HG03159 (cell line): ENCODE measurements around the gene PYGM.
A peak's percentile ranks its signal among the peaks of the same experiment; 100 is the strongest.

ENCODE experiments used
- ATAC-seq: cut with Tn5 transposase; IDR thresholded peaks from one replicate; pipeline ENCODE4 v1.9.1; 2021; ENCODE audit warnings: mild to moderate bottlenecking, moderate library complexity; ENCODE audit not compliant: unreplicated experiment

Gene PYGM

GRCh38 chr11:64791781-64792291 lies 32.1 kb upstream of the PYGM start:
- ATAC-seq, result no peak

GRCh38 chr11:64790205-64791095 lies 30.7 kb upstream of the PYGM start:
- no peak for ATAC-seq

- ATAC-seq, result no peak
Measured at GRCh38 chr11:64789331-64790204, 29.8 kb upstream of the PYGM start.

GRCh38 chr11:64788321-64789215 lies 28.8 kb upstream of the PYGM start:
- ATAC-seq, result no peak

GRCh38 chr11:64787526-64788320 lies 27.9 kb upstream of the PYGM start:
- ATAC-seq, result no peak

- no peak for ATAC-seq
Measured at GRCh38 chr11:64786308-64786707, 26.5 kb upstream of the PYGM start.

GRCh38 chr11:64784813-64785581 lies 25.2 kb upstream of the PYGM start:
- no peak for ATAC-seq

GRCh38 chr11:64778473-64779298 lies 18.9 kb upstream of the PYGM start, which contains the start of gene SF1:
SF1 (minus strand) TSS chr11:64778542; CDS start chr11:64778392, 150 bp downstream.
- peak; percentile 75 for ATAC-seq

- ATAC-seq, result peak; percentile 6
Measured at GRCh38 chr11:64778223-64778472, 18.4 kb upstream of the PYGM start.

- peak; percentile 29 for ATAC-seq
Measured at GRCh38 chr11:64777449-64778222, 17.9 kb upstream of the PYGM start.

- no peak for ATAC-seq
Measured at GRCh38 chr11:64776875-64777274, 17.1 kb upstream of the PYGM start.

GRCh38 chr11:64776425-64776824 lies 16.7 kb upstream of the PYGM start:
- ATAC-seq, result no peak

- no peak for ATAC-seq
Measured at GRCh38 chr11:64774144-64774543, 14.4 kb upstream of the PYGM start.

- ATAC-seq, result no peak
Measured at GRCh38 chr11:64772303-64773018, 12.7 kb upstream of the PYGM start.

GRCh38 chr11:64771861-64772260 lies 12.1 kb upstream of the PYGM start:
- no peak for ATAC-seq

- no peak for ATAC-seq
Measured at GRCh38 chr11:64770120-64770519, 10.3 kb upstream of the PYGM start.

GRCh38 chr11:64769283-64769682 lies 9.5 kb upstream of the PYGM start:
- no peak for ATAC-seq
